Transverse colon (tissue), 4 donors: ENCODE data around the gene ELAPOR2. TPM values are rescaled to one million over a fixed set of nuclear protein-coding genes. Genes with fewer than 3 reads are reported as not detected.

Source experiments
- DNase-seq: peaks from one replicate; pipeline ENCODE4 v3.0.0-alpha.2; 2019
- H3K27ac ChIP-seq, 4 donors: fragments of 200-600 bp; sonication (generic); 2 replicates each; pipeline ENCODE4 v1.5.1; 2016 to 2018; ENCODE audit warnings: inconsistent platforms in 4 of 4
- H3K27me3 ChIP-seq: fragments of 200-600 bp; sonication (generic); 2 replicates; pipeline ENCODE4 v1.5.1; 2017; ENCODE audit warnings: inconsistent platforms
- H3K36me3 ChIP-seq, 4 donors: fragments of 200-600 bp; sonication (generic); 2 replicates each; pipeline ENCODE4 v1.5.1; 2017 to 2019; ENCODE audit warnings: inconsistent platforms in 4 of 4
- H3K4me1 ChIP-seq, 4 donors: fragments of 200-600 bp; sonication (generic); 2 replicates each; pipeline ENCODE4 v1.5.1; 2017 to 2020; ENCODE audit warnings: inconsistent platforms in 4 of 4
- H3K4me3 ChIP-seq, 4 donors: fragments of 200-600 bp; sonication (generic); 1 replicate in 1 of 4; 2 replicates in 3 of 4; pipeline versions ENCODE4 v1.5.1 to v1.6.1; 2017 to 2019; ENCODE audit warnings: inconsistent platforms in 4 of 4
- H3K9me3 ChIP-seq, 2 donors: fragments of 200-600 bp; sonication (generic); 2 replicates each; pipeline ENCODE4 v1.5.1; 2017 to 2019; ENCODE audit warnings: inconsistent platforms in 2 of 2
- EP300 ChIP-seq: sonication (generic); formaldehyde crosslinking; IDR thresholded peaks from one replicate; pipeline ENCODE4 v1.6.1; 2017; ENCODE audit warnings: antibody characterized with exemption, low read depth
- POLR2A ChIP-seq: fragments of 450-650 bp; IDR thresholded peaks from one replicate; pipeline ENCODE4 v1.6.1; 2016; ENCODE audit warnings: antibody characterized with exemption, mild to moderate bottlenecking, moderate library complexity
- POLR2AphosphoS5 ChIP-seq, 3 donors: sonication (generic); formaldehyde crosslinking; IDR thresholded peaks; one replicate each; pipeline ENCODE4 v1.6.1; 2016; ENCODE audit warnings: antibody characterized with exemption in 3 of 3
- WGBS, 2 donors: methylation state at CpG; one replicate each; pipeline ENCODE4 v1.1.5; 2018; ENCODE audit warnings: low coverage in 1 of 2; 5-methylcytosine and 5-hydroxymethylcytosine counted together
- in situ Hi-C, 4 donors: fragments of 200-750 bp; cut with MboI; loops; one replicate each; pipeline versions ENCODE4 v1.15.0 to v1.15.1; 2017; ENCODE audit warnings: low sequenced_read_pairs in 3 of 4, low pct_ligation_motif_present in 1 of 4, low pct_unique_long_range_greater_than_20kb in 1 of 4
- intact Hi-C: fragments of 100-400 bp; cut with DNase I; formaldehyde crosslinking; loops from one replicate; pipeline ENCODE4 v1.15.1; 2023; ENCODE audit warnings: low total_unique reads
- total RNA-seq, 4 donors: library from RNA; depleted of rRNA; stranded (reverse); fragments of >200 nt; gene quantifications; one replicate each; pipeline ENCODE4 v1.1.0, GENCODE V29; 2016
- TF ChIP-seq, protein P1 (sequence below), 5 experiments: fragments of 200-600 bp in 3 of 5; fragments of 450-650 bp in 2 of 5; sonication (generic) in 3 of 5; IDR thresholded peaks; 1 replicate in 2 of 5; 2 replicates in 3 of 5; pipeline ENCODE4 v1.5.1; 2016 to 2017; ENCODE audit warnings: antibody characterized with exemption in 5 of 5, inconsistent platforms in 3 of 5, mild to moderate bottlenecking in 2 of 5, moderate library complexity in 1 of 5

The ELAPOR2 gene
- total RNA-seq, 4 donors from 2014 or later = 10.6 to 28.1 (median 17.3) TPM

DNA sequence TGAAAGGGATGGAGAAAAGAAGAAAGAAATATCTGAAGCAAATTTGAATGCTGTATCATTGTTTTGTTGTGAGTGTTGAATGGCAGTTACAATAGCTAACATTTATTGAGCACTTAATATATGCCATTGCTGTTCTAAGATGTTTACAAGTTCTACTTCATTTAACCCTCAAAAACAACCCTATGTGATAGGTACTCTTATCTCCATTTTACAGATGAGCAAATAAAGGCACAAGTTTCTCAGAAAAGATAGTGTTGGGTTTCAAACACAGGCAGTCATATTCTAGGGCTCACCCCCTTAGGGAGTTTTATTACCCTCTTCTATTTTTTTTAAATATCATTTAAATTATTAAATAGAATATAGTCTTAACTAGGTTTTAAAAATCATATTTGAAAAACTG, 8.3 kb upstream of the ELAPOR2 start:
- intact Hi-C loops = no loop called here
- no peak for DNase-seq
- in situ Hi-C loops = no loop called here

DNA sequence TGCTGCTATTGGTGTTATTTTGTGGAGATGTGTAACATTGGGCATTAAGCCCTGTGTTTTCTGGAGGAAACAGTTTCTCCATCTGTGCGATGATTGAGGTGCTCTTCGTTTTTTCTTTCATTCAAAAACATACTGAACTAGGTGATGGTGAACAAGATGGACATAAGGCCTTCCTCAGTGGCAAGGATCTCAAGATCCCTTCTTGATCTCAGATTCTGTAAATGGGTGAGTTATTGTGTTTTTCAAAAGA, 759 bp upstream of the ELAPOR2 start:
- peak overlapping the region in 2 of 4 donors; percentile 57 to 75 for H3K27ac ChIP-seq

More for the DNA sequence above, 8.3 kb upstream of the ELAPOR2 start:
- no peak overlapping the region for H3K27ac ChIP-seq
- H3K4me3 ChIP-seq = no peak overlapping the region
- H3K36me3 ChIP-seq = no peaks in the 10 kb centered on the region
- H3K4me1 ChIP-seq = no peaks in the 10 kb centered on the region
- no peaks in the 10 kb centered on the region for H3K27me3 ChIP-seq
- H3K9me3 ChIP-seq = no peaks in the 10 kb centered on the region
- TF ChIP-seq, protein P1, sequence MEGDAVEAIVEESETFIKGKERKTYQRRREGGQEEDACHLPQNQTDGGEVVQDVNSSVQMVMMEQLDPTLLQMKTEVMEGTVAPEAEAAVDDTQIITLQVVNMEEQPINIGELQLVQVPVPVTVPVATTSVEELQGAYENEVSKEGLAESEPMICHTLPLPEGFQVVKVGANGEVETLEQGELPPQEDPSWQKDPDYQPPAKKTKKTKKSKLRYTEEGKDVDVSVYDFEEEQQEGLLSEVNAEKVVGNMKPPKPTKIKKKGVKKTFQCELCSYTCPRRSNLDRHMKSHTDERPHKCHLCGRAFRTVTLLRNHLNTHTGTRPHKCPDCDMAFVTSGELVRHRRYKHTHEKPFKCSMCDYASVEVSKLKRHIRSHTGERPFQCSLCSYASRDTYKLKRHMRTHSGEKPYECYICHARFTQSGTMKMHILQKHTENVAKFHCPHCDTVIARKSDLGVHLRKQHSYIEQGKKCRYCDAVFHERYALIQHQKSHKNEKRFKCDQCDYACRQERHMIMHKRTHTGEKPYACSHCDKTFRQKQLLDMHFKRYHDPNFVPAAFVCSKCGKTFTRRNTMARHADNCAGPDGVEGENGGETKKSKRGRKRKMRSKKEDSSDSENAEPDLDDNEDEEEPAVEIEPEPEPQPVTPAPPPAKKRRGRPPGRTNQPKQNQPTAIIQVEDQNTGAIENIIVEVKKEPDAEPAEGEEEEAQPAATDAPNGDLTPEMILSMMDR (IDR thresholded peaks at IDR 0.05) = no peak

DNA sequence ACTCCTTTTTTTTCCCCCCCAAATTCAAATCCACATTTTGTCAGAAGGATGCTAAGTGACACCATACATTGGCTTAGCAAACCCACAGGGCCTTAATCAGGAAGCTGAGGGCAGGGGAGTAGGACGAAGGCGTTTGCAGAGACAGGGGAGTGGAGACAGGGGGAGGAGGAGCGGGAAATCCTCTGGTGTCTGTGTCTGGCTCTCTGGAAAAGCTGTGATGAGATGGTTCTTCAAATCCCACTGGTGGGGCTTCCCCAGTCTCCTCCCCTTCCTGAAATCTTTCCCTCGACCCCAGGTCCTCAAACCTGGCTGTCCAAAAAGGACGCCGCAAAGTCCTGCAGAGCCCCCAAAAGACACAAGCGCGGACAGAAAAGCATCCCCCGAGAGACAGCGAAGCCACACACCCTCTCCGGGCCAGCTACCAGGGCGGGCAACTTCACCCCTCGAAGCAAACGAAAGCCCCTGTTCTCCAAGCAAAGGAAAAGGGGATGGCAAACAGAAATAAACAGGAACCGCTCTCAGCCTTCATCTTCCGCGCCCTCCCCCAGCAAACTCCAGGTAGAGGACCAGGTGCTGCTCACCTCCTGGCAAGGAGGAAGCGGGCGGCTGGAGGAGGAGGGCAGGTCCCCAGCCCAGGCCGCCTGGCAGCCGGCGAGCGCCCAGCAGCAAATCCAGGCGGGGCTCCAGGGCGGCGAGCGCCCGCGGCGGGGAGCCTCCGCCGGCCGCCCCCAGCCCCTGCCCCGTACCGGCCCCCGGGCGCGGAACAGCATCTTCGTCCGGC, 520 bp downstream of the ELAPOR2 start:
- TF ChIP-seq POLR2AphosphoS5 (IDR thresholded peaks at IDR 0.05) = no peak
- no peak for TF ChIP-seq POLR2A
- no peak for TF ChIP-seq EP300
- no peaks in the 10 kb centered on the region for H3K27me3 ChIP-seq
- H3K27ac ChIP-seq = peak overlapping the region; percentile 68 to 75 (median 70)
- in situ Hi-C loops = no loop called here
- WGBS, 2 donors = 0 to 2% methylated on average over 3 to 15 of the region's 40 CpGs
- peak overlapping the region; percentile 64 to 92 (median 70) for H3K4me3 ChIP-seq
- no peaks in the 10 kb centered on the region for H3K36me3 ChIP-seq
- H3K9me3 ChIP-seq = no peaks in the 10 kb centered on the region
- intact Hi-C loops = no loop called here
- peak; percentile 36 for DNase-seq
- peaks cover 0 to 15% (median 9%) of the 10 kb centered on the region in 4 donors for H3K4me1 ChIP-seq

More for the DNA sequence above, 759 bp upstream of the ELAPOR2 start:
- Histone ChIP-seq H3K4me1 (peaks cover 0 to 15% (median 9%) of the 10 kb centered on the region in 4 donors), H3K4me3 (peak overlapping the region in 1 of 4 donors; percentile 75), H3K27me3 (no peaks in the 10 kb centered on the region), H3K9me3 (no peaks in the 10 kb centered on the region), H3K36me3 (no peaks in the 10 kb centered on the region)
- no peak for DNase-seq
- WGBS, 2 donors = 73 to 85% methylated on average over 2 of the region's 2 CpGs
- TF ChIP-seq, protein P1 (IDR thresholded peaks at IDR 0.05) = no peak
- TF ChIP-seq POLR2A (no peak), POLR2AphosphoS5 (IDR thresholded peaks at IDR 0.05) (no peak), EP300 (no peak)
- intact Hi-C loops = no loop called here
- in situ Hi-C loops = no loop called here

DNA sequence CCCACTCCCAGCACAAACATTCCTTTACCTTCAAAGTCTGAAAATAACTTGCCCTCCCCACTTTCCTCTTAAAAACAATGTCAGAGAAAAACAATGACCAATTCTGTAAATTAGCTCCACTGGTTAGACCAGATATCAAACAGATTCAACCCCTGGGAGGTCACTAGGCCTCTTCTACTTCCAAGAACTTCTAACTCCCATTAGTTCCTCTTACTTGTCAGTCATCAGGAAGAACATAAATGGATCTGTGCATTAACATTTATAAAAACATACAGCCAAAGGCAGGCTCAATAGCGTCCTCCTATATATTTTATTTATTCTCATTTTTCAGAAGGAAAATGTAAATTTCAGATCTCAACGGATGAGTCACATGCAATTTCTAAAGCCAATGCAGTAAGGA, 2.2 kb downstream of the ELAPOR2 start:
- TF ChIP-seq POLR2AphosphoS5 (IDR thresholded peaks at IDR 0.05) (no peak), POLR2A (no peak), EP300 (no peak)
- TF ChIP-seq, protein P1 (IDR thresholded peaks at IDR 0.05) = no peak
- WGBS, 2 donors = 82 to 94% methylated on average over 2 of the region's 2 CpGs
- in situ Hi-C loops (no loop called here), intact Hi-C loops (no loop called here)
- DNase-seq = no peak
- Histone ChIP-seq H3K4me3 (no peak overlapping the region), H3K9me3 (no peaks in the 10 kb centered on the region), H3K27ac (no peak overlapping the region), H3K4me1 (peaks cover 0 to 15% (median 9%) of the 10 kb centered on the region in 4 donors), H3K27me3 (no peaks in the 10 kb centered on the region), H3K36me3 (no peaks in the 10 kb centered on the region)

DNA sequence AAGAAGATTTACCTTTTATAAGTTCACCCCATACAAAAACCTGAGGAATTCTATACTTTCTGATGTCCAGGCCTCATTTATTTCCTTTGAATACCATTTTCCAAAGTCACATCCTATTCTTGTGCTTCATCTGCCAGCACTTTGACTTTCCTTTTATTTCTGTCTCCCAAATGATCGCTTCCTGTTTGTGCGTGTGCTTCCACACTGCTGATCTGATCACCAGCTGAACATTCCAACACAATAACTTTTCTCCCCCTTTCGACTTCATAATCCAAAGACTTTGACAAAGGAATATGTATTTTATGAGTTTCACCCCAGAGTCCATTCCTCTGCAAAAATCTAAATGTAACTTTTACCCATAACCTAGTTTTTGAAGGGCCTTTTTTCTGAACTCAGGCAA, 3.1 kb downstream of the ELAPOR2 start:
- Histone ChIP-seq H3K4me1 (peaks cover 0 to 15% (median 9%) of the 10 kb centered on the region in 4 donors), H3K4me3 (no peak overlapping the region), H3K27ac (no peak overlapping the region), H3K9me3 (no peaks in the 10 kb centered on the region), H3K27me3 (no peaks in the 10 kb centered on the region), H3K36me3 (no peaks in the 10 kb centered on the region)
- no peak for DNase-seq
- TF ChIP-seq POLR2A (no peak), POLR2AphosphoS5 (IDR thresholded peaks at IDR 0.05) (no peak)
- TF ChIP-seq, protein P1 (IDR thresholded peaks at IDR 0.05) = no peak
- 92 to 93% methylated on average over 3 of the region's 3 CpGs for WGBS, 2 donors
- in situ Hi-C loops (no loop called here), intact Hi-C loops (no loop called here)
